ENCODE measurements around the gene CDH4. TPM values are rescaled to one million over a fixed set of nuclear protein-coding genes. Genes with fewer than 3 reads are reported as not detected.

CDH4 gene
- polyA plus RNA-seq, 1 donor (not counting 4 experiments of a cell fraction or from before 2014, with no cell fraction given): 2.2 TPM

DNA sequence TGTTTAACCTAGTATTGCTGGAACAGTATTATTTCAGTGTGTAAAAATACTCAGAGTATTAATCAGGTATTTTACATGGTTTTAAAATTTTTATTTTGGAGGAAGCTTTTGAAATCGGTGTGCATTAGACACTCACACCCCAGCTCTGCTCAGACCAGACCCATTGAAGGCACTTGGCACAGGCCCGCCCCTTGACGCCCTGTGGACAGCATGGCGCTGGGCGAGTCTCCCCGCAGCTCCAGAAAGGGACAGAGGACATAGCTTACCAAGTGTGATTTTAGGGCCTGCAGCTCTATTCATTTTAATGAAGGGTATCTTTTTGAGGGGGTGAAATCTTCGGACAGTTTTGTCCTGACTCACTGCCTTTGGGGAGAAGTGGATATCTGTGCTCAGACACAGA, 164.5 kb downstream of the CDH4 start:
- dilution Hi-C loops (cut with MboI; ENCODE audit: extremely low pct_ligation_motif_present, low sequenced_read_pairs): no loop called here
- H3K9me3 ChIP-seq (ENCODE audit: control insufficient read depth, low read depth, low read length): no peaks in the 10 kb centered on the region
- FAIRE-seq (no peak), DNase-seq (ENCODE audit: low read depth, low spot score) (no peak)
- no peak overlapping the region for H3K4me2 ChIP-seq (ENCODE audit: control insufficient read depth, extremely low read depth, insufficient read depth, low read depth, low read length)
- no peak overlapping the region for H3K9ac ChIP-seq (ENCODE audit: control insufficient read depth, extremely low read depth, insufficient read depth, low read length)
- H3K9me1 ChIP-seq (ENCODE audit: control insufficient read depth, extremely low read depth, insufficient read depth, low read length): no peaks in the 10 kb centered on the region
- no peak overlapping the region for H3K4me3 ChIP-seq (ENCODE audit: control insufficient read depth in 2 of 3, extremely low read depth in 1 of 3, insufficient read depth in 2 of 3, low read depth in 1 of 3, low read length in 3 of 3)
- H4K20me1 ChIP-seq (ENCODE audit: control insufficient read depth, extremely low read depth, insufficient read depth, low read length): peaks cover 6% of the 10 kb centered on the region
- H3K79me2 ChIP-seq (ENCODE audit: control insufficient read depth, insufficient read depth, low read length): no peaks in the 10 kb centered on the region
- no peak for TF ChIP-seq EZH2 (IDR thresholded peaks at IDR 0.05; ENCODE audit: low read length)
- TF ChIP-seq, protein P1, sequence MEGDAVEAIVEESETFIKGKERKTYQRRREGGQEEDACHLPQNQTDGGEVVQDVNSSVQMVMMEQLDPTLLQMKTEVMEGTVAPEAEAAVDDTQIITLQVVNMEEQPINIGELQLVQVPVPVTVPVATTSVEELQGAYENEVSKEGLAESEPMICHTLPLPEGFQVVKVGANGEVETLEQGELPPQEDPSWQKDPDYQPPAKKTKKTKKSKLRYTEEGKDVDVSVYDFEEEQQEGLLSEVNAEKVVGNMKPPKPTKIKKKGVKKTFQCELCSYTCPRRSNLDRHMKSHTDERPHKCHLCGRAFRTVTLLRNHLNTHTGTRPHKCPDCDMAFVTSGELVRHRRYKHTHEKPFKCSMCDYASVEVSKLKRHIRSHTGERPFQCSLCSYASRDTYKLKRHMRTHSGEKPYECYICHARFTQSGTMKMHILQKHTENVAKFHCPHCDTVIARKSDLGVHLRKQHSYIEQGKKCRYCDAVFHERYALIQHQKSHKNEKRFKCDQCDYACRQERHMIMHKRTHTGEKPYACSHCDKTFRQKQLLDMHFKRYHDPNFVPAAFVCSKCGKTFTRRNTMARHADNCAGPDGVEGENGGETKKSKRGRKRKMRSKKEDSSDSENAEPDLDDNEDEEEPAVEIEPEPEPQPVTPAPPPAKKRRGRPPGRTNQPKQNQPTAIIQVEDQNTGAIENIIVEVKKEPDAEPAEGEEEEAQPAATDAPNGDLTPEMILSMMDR (optimal IDR thresholded peaks at IDR 0.05 in 1 of 3, IDR thresholded peaks at IDR 0.05 in 1 of 3, conservative IDR thresholded peaks at IDR 0.05 in 1 of 3; ENCODE audit: extremely low read depth in 1 of 3, insufficient read depth in 2 of 3, low read length in 3 of 3): no peak
- H3K4me1 ChIP-seq (ENCODE audit: control insufficient read depth, extremely low read depth, insufficient read depth, low read length): no peaks in the 10 kb centered on the region
- H3K27me3 ChIP-seq (ENCODE audit: control insufficient read depth, extremely low read depth, insufficient read depth, low read length): no peaks in the 10 kb centered on the region
- no peaks in the 10 kb centered on the region for H3K36me3 ChIP-seq (ENCODE audit: control insufficient read depth in 2 of 2, extremely low read depth in 1 of 2, insufficient read depth in 2 of 2, low read length in 2 of 2)
- no peak overlapping the region for H3K27ac ChIP-seq (ENCODE audit: control insufficient read depth, insufficient read depth, low read length)
- H2AFZ ChIP-seq (ENCODE audit: control insufficient read depth, low read length): no peak overlapping the region

DNA sequence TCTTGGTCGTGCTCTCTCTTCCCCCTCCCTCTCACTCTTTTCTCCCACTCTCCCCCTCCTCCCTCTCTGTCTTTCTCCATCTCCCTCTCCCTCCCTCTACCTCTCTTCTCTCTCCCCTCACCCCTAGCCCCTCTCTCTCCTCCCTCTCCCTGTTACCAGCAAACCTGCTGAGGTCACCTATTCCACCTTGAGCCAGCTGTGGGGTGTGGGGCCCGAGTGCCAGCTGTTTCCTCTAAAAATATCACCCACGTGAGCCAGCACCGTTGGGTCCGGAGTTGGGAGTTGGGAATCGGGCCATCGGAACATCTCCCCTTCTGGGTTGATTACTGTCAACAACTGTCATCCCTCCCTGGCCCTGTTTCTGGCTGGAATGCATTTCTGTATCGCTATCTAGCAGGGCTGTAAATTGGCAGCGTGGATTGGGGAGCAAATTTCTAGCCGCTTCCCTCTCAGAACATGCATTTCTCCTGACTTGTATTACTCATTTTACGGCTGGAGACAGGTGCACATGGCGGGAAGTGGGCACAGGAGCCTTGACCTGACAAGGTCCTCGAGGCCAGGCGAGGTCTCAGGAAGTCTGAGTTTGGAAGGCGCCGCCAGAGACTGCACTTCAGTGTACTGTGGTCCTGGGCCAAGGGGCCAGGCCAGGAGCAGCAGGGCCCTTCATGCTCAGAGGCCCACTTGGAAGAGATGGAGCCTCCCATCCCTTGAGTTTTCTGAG, 165.3 kb downstream of the CDH4 start:
- Histone ChIP-seq H3K9me3 (ENCODE audit: control insufficient read depth, low read depth, low read length) (no peaks in the 10 kb centered on the region), H3K4me2 (ENCODE audit: control insufficient read depth, extremely low read depth, insufficient read depth, low read depth, low read length) (no peak overlapping the region), H3K36me3 (ENCODE audit: control insufficient read depth in 2 of 2, extremely low read depth in 1 of 2, insufficient read depth in 2 of 2, low read length in 2 of 2) (no peaks in the 10 kb centered on the region), H3K27ac (ENCODE audit: control insufficient read depth, insufficient read depth, low read length) (no peak overlapping the region), H3K4me1 (ENCODE audit: control insufficient read depth, extremely low read depth, insufficient read depth, low read length) (no peaks in the 10 kb centered on the region), H3K4me3 (ENCODE audit: control insufficient read depth in 2 of 3, extremely low read depth in 1 of 3, insufficient read depth in 2 of 3, low read depth in 1 of 3, low read length in 3 of 3) (no peak overlapping the region), H4K20me1 (ENCODE audit: control insufficient read depth, extremely low read depth, insufficient read depth, low read length) (peaks cover 2% of the 10 kb centered on the region), H3K9ac (ENCODE audit: control insufficient read depth, extremely low read depth, insufficient read depth, low read length) (no peak overlapping the region), H3K79me2 (ENCODE audit: control insufficient read depth, insufficient read depth, low read length) (no peaks in the 10 kb centered on the region), H3K27me3 (ENCODE audit: control insufficient read depth, extremely low read depth, insufficient read depth, low read length) (no peaks in the 10 kb centered on the region), H3K9me1 (ENCODE audit: control insufficient read depth, extremely low read depth, insufficient read depth, low read length) (no peaks in the 10 kb centered on the region), H2AFZ (ENCODE audit: control insufficient read depth, low read length) (no peak overlapping the region)
- TF ChIP-seq, protein P1 (optimal IDR thresholded peaks at IDR 0.05 in 1 of 3, IDR thresholded peaks at IDR 0.05 in 1 of 3, conservative IDR thresholded peaks at IDR 0.05 in 1 of 3; ENCODE audit: extremely low read depth in 1 of 3, insufficient read depth in 2 of 3, low read length in 3 of 3): no peak
- no peak for TF ChIP-seq EZH2 (IDR thresholded peaks at IDR 0.05; ENCODE audit: low read length)
- no peak for FAIRE-seq
- dilution Hi-C loops (cut with MboI; ENCODE audit: extremely low pct_ligation_motif_present, low sequenced_read_pairs): no loop called here
- no peak for DNase-seq (ENCODE audit: low read depth, low spot score)

Measured in keratinocyte (primary cell).